ENCODE results near the gene MAP4K4. TPM values are rescaled to one million over a fixed set of nuclear protein-coding genes. Genes with fewer than 3 reads are reported as not detected.

The MAP4K4 gene
- total RNA-seq, 1 experiment from 2014 or later, result 132 TPM

DNA sequence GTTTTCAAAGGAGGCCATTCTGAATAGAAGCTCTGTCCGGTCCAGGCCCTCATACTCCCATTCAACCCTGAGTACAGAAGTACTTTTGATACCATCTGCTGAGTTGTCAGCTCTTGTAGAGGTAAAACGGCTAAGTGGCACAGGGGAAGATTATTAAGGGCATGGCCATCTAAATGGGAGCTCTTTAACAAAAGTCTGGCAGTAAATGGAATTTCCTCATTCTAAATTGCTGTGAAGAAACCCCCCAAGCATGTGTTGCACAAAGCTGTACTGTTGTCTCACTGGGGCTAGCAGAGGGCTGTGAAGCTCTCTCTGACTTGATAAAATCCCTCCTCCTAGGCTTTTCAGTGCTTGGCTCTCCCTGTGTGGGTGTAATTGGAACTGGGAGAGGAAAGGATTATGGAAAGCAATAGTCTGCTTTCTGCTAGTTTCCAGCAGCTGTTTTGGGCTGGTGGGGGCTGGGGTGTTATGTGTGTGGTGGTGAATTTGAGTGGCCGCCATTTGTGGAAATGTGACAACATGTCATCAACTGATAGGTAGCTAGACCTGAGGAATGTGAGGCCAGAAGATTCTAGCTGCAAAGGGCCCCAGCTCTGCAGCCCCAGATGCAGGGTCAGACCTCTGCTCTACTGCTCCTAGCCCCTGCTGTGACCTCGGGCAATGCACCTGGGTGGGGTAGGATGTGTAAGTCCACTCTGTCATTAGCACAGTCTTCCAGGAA, 65.1 kb downstream of the MAP4K4 start:
- H4K91ac ChIP-seq (ENCODE audit: insufficient read length, low read depth, low read length), result no peak overlapping the region
- no peak overlapping the region for H3K9ac ChIP-seq (ENCODE audit: extremely low read depth, insufficient read length, low read length)
- no peak overlapping the region for H3K4me3 Mint-ChIP-seq
- peak overlapping the region; percentile 50; the same call in 1 of the 2 replicates for H3K14ac ChIP-seq (ENCODE audit: insufficient read depth, low read length)
- H2AFZ ChIP-seq (ENCODE audit: low read length), result no peak overlapping the region
- H3K79me1 ChIP-seq (ENCODE audit: insufficient read depth, low read depth, low read length, poor library complexity, severe bottlenecking), result peaks cover 8% of the 10 kb centered on the region
- H2BK15ac ChIP-seq (ENCODE audit: low read depth, low read length), result no peak overlapping the region
- H2BK12ac ChIP-seq (ENCODE audit: insufficient read length, low read depth, low read length), result no peak overlapping the region
- no peak overlapping the region for H2BK20ac ChIP-seq (ENCODE audit: low read depth, low read length, poor library complexity, severe bottlenecking)
- peaks cover 3 to 9% (median 7%) of the 10 kb centered on the region in 3 experiments; a peak in 3 of 7 replicates for H3K36me3 Mint-ChIP-seq (ENCODE audit: insufficient read depth in 1 of 3, low read depth in 3 of 3)
- H3K4me1 ChIP-seq (ENCODE audit: insufficient read depth, low read length), result peaks cover 8% of the 10 kb centered on the region; the same call in 1 of the 2 replicates
- peak overlapping the region; percentile 12 to 90 (median 70) for H3K27ac Mint-ChIP-seq
- H3T11ph ChIP-seq (ENCODE audit: low read length), result no peak overlapping the region
- no peak overlapping the region for H2BK5ac ChIP-seq (ENCODE audit: insufficient read length, low read length)
- no peak overlapping the region for H2BK120ac ChIP-seq (ENCODE audit: low read depth, low read length, poor library complexity, severe bottlenecking)
- H3K4ac ChIP-seq (ENCODE audit: low read depth, low read length), result no peak overlapping the region
- H3K23ac ChIP-seq (ENCODE audit: insufficient read length, low read depth, low read length), result no peak overlapping the region
- H3K27me3 ChIP-seq (ENCODE audit: insufficient read depth, low read length), result no peaks in the 10 kb centered on the region
- H4K20me1 ChIP-seq (ENCODE audit: control insufficient read depth, insufficient read depth, insufficient read length), result no peaks in the 10 kb centered on the region
- no peaks in the 10 kb centered on the region for H3K9me3 ChIP-seq (ENCODE audit: control insufficient read depth, low read depth, low read length)
- no peaks in the 10 kb centered on the region for H3K23me2 ChIP-seq (ENCODE audit: insufficient read length, low read depth, low read length, poor library complexity, severe bottlenecking)
- no peak overlapping the region for H2AK5ac ChIP-seq (ENCODE audit: insufficient read length, low read length)
- whole genome bisulfite sequencing (ENCODE audit: extremely low coverage, insufficient read length, low lambda C conversion rate), result no CpG with 5 or more reads among the region's 4 CpGs
- TF ChIP-seq, protein P1, sequence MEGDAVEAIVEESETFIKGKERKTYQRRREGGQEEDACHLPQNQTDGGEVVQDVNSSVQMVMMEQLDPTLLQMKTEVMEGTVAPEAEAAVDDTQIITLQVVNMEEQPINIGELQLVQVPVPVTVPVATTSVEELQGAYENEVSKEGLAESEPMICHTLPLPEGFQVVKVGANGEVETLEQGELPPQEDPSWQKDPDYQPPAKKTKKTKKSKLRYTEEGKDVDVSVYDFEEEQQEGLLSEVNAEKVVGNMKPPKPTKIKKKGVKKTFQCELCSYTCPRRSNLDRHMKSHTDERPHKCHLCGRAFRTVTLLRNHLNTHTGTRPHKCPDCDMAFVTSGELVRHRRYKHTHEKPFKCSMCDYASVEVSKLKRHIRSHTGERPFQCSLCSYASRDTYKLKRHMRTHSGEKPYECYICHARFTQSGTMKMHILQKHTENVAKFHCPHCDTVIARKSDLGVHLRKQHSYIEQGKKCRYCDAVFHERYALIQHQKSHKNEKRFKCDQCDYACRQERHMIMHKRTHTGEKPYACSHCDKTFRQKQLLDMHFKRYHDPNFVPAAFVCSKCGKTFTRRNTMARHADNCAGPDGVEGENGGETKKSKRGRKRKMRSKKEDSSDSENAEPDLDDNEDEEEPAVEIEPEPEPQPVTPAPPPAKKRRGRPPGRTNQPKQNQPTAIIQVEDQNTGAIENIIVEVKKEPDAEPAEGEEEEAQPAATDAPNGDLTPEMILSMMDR (conservative IDR thresholded peaks at IDR 0.05), result no peak
- no peak overlapping the region for H3K18ac ChIP-seq (ENCODE audit: insufficient read length, low read depth, low read length)
- H3K27me3 Mint-ChIP-seq (ENCODE audit: low read depth), result no peaks in the 10 kb centered on the region
- H4K8ac ChIP-seq (replicated peaks; ENCODE audit: insufficient read length, low read depth, low read length), result no peak overlapping the region
- DNase-seq, result no peak
- no peak overlapping the region for H3K56ac ChIP-seq (ENCODE audit: insufficient read length, low read depth, low read length)
- no peak overlapping the region for H4K5ac ChIP-seq (ENCODE audit: insufficient read length, low read depth, low read length)
- H3K4me2 ChIP-seq (ENCODE audit: insufficient read depth, insufficient read length, low read length), result no peak overlapping the region
- H3K9me3 Mint-ChIP-seq, result peaks cover 4 to 5% of the 10 kb centered on the region in 2 experiments; a peak in 4 of 5 replicates
- peaks cover 26% of the 10 kb centered on the region; the same call in 1 of the 2 replicates for H3K79me2 ChIP-seq (ENCODE audit: insufficient read depth, low read length)
- H3K4me1 Mint-ChIP-seq, result peaks cover 58 to 60% of the 10 kb centered on the region in 2 experiments
- H3K27ac ChIP-seq (ENCODE audit: insufficient read length, low read depth, low read length), result no peak overlapping the region

Measured in H9 (cell line).